Activated T-helper 17 cell treated with anti-CD3 and anti-CD28 coated beads, Interleukin-2, amount 50 U/mL, for 72 hours (primary cell): ENCODE measurements around the gene TEX19. TPM values are rescaled to one million over a fixed set of nuclear protein-coding genes. Genes with fewer than 3 reads are reported as not detected.
"Not testable (repeated sequence)": the region's sequence is repeated elsewhere in the genome, so short reads cannot be mapped to it uniquely, and the experiment has no call there.

Experiments used
- ATAC-seq: fragments of 150-1000 bp; cut with Tn5 transposase; replicated peaks from 2 replicates; pipeline ENCODE4 v1.10.0; 2021; ENCODE audit warnings: mild to moderate bottlenecking, moderate library complexity
- H3K27ac Mint-ChIP-seq: one replicate; pipeline ENCODE4 v1.8.0; 2022; ENCODE audit warnings: mixed read lengths
- H3K27me3 Mint-ChIP-seq: one replicate; pipeline ENCODE4 v1.8.0; 2022; ENCODE audit warnings: mixed read lengths
- H3K36me3 Mint-ChIP-seq: one replicate; pipeline ENCODE4 v1.8.0; 2022; ENCODE audit warnings: low read depth, mild to moderate bottlenecking, mixed read lengths
- H3K4me1 Mint-ChIP-seq: one replicate; pipeline ENCODE4 v1.8.0; 2022; ENCODE audit warnings: mixed read lengths
- H3K4me3 Mint-ChIP-seq: one replicate; pipeline ENCODE4 v1.8.0; 2022; ENCODE audit warnings: mild to moderate bottlenecking, mixed read lengths
- H3K9me3 Mint-ChIP-seq: one replicate; pipeline ENCODE4 v1.8.0; 2022; ENCODE audit warnings: mixed read lengths
- total RNA-seq, 2 donors: library from RNA; stranded (reverse); gene quantifications; one replicate each; pipeline ENCODE4 v1.2.3, GENCODE V29; 2022

Gene TEX19
- total RNA-seq, 2 donors from 2014 or later = 0.28 TPM; not detected in 1

GRCh38 chr17:82382220-82382932 lies 23.3 kb downstream of the TEX19 start:
- peaks cover 10% of the 10 kb centered on the region for H3K4me1 Mint-ChIP-seq
- H3K36me3 Mint-ChIP-seq, H3K27ac Mint-ChIP-seq, ATAC-seq, H3K27me3 Mint-ChIP-seq, H3K4me3 Mint-ChIP-seq, H3K9me3 Mint-ChIP-seq: not testable (repeated sequence)

GRCh38 chr17:82382933-82383255 lies 23.8 kb downstream of the TEX19 start:
- ATAC-seq = no peak
- H3K4me3 Mint-ChIP-seq = no peak overlapping the region
- H3K36me3 Mint-ChIP-seq = no peaks in the 10 kb centered on the region
- H3K9me3 Mint-ChIP-seq = no peaks in the 10 kb centered on the region
- peaks cover 14% of the 10 kb centered on the region for H3K27me3 Mint-ChIP-seq
- peaks cover 14% of the 10 kb centered on the region for H3K4me1 Mint-ChIP-seq
- H3K27ac Mint-ChIP-seq = no peak overlapping the region

- H3K4me1 Mint-ChIP-seq = peaks cover 15% of the 10 kb centered on the region
- H3K9me3 Mint-ChIP-seq = no peaks in the 10 kb centered on the region
- no peak overlapping the region for H3K4me3 Mint-ChIP-seq
Observed at GRCh38 chr17:82383411-82383810, 24.4 kb downstream of the TEX19 start.

GRCh38 chr17:82384051-82384729 lies 25.1 kb downstream of the TEX19 start:
- ATAC-seq = no peak
- no peaks in the 10 kb centered on the region for H3K36me3 Mint-ChIP-seq

More at GRCh38 chr17:82383411-82383810, 24.4 kb downstream of the TEX19 start:
- no peak for ATAC-seq
- Mint-ChIP-seq H3K36me3 (no peaks in the 10 kb centered on the region), H3K27me3 (peaks cover 15% of the 10 kb centered on the region), H3K27ac (no peak overlapping the region)

GRCh38 chr17:82384730-82385481 lies 25.9 kb downstream of the TEX19 start:
- Mint-ChIP-seq H3K4me1 (peaks cover 14% of the 10 kb centered on the region), H3K4me3 (no peak overlapping the region), H3K27me3 (peaks cover 8% of the 10 kb centered on the region), H3K9me3 (no peaks in the 10 kb centered on the region), H3K27ac (no peak overlapping the region), H3K36me3 (no peaks in the 10 kb centered on the region)
- no peak for ATAC-seq

More at GRCh38 chr17:82384051-82384729, 25.1 kb downstream of the TEX19 start:
- Mint-ChIP-seq H3K9me3 (no peaks in the 10 kb centered on the region), H3K27me3 (peaks cover 11% of the 10 kb centered on the region), H3K4me1 (peaks cover 15% of the 10 kb centered on the region), H3K4me3 (no peak overlapping the region), H3K27ac (no peak overlapping the region)

GRCh38 chr17:82385559-82386254 lies 26.7 kb downstream of the TEX19 start:
- ATAC-seq = no peak
- peaks cover 6% of the 10 kb centered on the region for H3K27me3 Mint-ChIP-seq
- H3K4me1 Mint-ChIP-seq = peaks cover 11% of the 10 kb centered on the region
- no peaks in the 10 kb centered on the region for H3K36me3 Mint-ChIP-seq
- H3K9me3 Mint-ChIP-seq = no peaks in the 10 kb centered on the region
- H3K4me3 Mint-ChIP-seq = no peak overlapping the region
- H3K27ac Mint-ChIP-seq = no peak overlapping the region

GRCh38 chr17:82386255-82386831 lies 27.3 kb downstream of the TEX19 start:
- H3K9me3 Mint-ChIP-seq = no peaks in the 10 kb centered on the region
- peaks cover 6% of the 10 kb centered on the region for H3K27me3 Mint-ChIP-seq
- no peaks in the 10 kb centered on the region for H3K36me3 Mint-ChIP-seq
- no peak overlapping the region for H3K27ac Mint-ChIP-seq
- peaks cover 7% of the 10 kb centered on the region for H3K4me1 Mint-ChIP-seq
- no peak overlapping the region for H3K4me3 Mint-ChIP-seq
- no peak for ATAC-seq

GRCh38 chr17:82386881-82387704 lies 28.0 kb downstream of the TEX19 start:
- Mint-ChIP-seq H3K9me3 (no peaks in the 10 kb centered on the region), H3K36me3 (no peaks in the 10 kb centered on the region), H3K27me3 (peaks cover 6% of the 10 kb centered on the region), H3K4me1 (peaks cover 5% of the 10 kb centered on the region), H3K27ac (no peak overlapping the region), H3K4me3 (no peak overlapping the region)
- ATAC-seq = no peak

- H3K4me1 Mint-ChIP-seq = peaks cover 5% of the 10 kb centered on the region
- peaks cover 6% of the 10 kb centered on the region for H3K27me3 Mint-ChIP-seq
- no peaks in the 10 kb centered on the region for H3K9me3 Mint-ChIP-seq
- no peak overlapping the region for H3K27ac Mint-ChIP-seq
- no peak for ATAC-seq
- H3K36me3 Mint-ChIP-seq = peaks cover 2% of the 10 kb centered on the region
- no peak overlapping the region for H3K4me3 Mint-ChIP-seq
Observed at GRCh38 chr17:82387705-82388106, 28.7 kb downstream of the TEX19 start.

- Mint-ChIP-seq H3K27me3 (peaks cover 6% of the 10 kb centered on the region), H3K4me1 (peaks cover 5% of the 10 kb centered on the region), H3K9me3 (no peaks in the 10 kb centered on the region), H3K36me3 (peaks cover 5% of the 10 kb centered on the region), H3K27ac (no peak overlapping the region), H3K4me3 (no peak overlapping the region)
- ATAC-seq = no peak
Observed at GRCh38 chr17:82388223-82388921, 29.3 kb downstream of the TEX19 start.

- H3K4me1 Mint-ChIP-seq = peaks cover 5% of the 10 kb centered on the region
- H3K27me3 Mint-ChIP-seq = peaks cover 6% of the 10 kb centered on the region
- H3K9me3 Mint-ChIP-seq = no peaks in the 10 kb centered on the region
- ATAC-seq = no peak
- H3K36me3 Mint-ChIP-seq = peaks cover 10% of the 10 kb centered on the region
- no peak overlapping the region for H3K4me3 Mint-ChIP-seq
- H3K27ac Mint-ChIP-seq = no peak overlapping the region
Observed at GRCh38 chr17:82388922-82389283, 29.9 kb downstream of the TEX19 start.

- ATAC-seq = no peak
- Mint-ChIP-seq H3K36me3 (peaks cover 10% of the 10 kb centered on the region), H3K27ac (no peak overlapping the region), H3K9me3 (no peaks in the 10 kb centered on the region), H3K27me3 (peaks cover 6% of the 10 kb centered on the region), H3K4me3 (no peak overlapping the region), H3K4me1 (peaks cover 5% of the 10 kb centered on the region)
Observed at GRCh38 chr17:82389379-82389778, 30.3 kb downstream of the TEX19 start.
